Uterus (tissue), 4 donors: ENCODE data around the gene WHAMM. TPM values are rescaled to one million over a fixed set of nuclear protein-coding genes. Genes with fewer than 3 reads are reported as not detected.

Source experiments
- DNase-seq, 2 donors: peaks; one replicate each; pipeline ENCODE4 v3.0.0-alpha.2; 2019 to 2020
- H3K27ac ChIP-seq, 2 donors: fragments of 200-600 bp; sonication (generic); 1 replicate in 1 of 2; 2 replicates in 1 of 2; pipeline ENCODE4 v1.5.1; 2016 to 2018
- H3K27me3 ChIP-seq, 2 donors: fragments of 200-600 bp; sonication (generic); one replicate each; pipeline ENCODE4 v1.5.1; 2018 to 2019; ENCODE audit warnings: control low read depth in 1 of 2
- H3K36me3 ChIP-seq, 2 donors: fragments of 200-600 bp; sonication (generic); one replicate each; pipeline ENCODE4 v1.5.1; 2019; ENCODE audit warnings: control low read depth in 1 of 2
- H3K4me1 ChIP-seq, 2 donors: fragments of 200-600 bp; sonication (generic); one replicate each; pipeline ENCODE4 v1.5.1; 2018 to 2019; ENCODE audit warnings: control low read depth in 1 of 2
- H3K4me3 ChIP-seq, 2 donors: fragments of 200-600 bp; sonication (generic); 1 replicate in 1 of 2; 2 replicates in 1 of 2; pipeline ENCODE4 v1.5.1; 2018 to 2019; ENCODE audit warnings: mild to moderate bottlenecking in 1 of 2
- H3K9me3 ChIP-seq, 2 donors: fragments of 200-600 bp; sonication (generic); one replicate each; pipeline ENCODE4 v1.5.1; 2019; ENCODE audit warnings: control low read depth in 1 of 2
- CTCF ChIP-seq, 4 experiments: fragments of 200-600 bp in 2 of 4; fragments of 450-650 bp in 2 of 4; sonication (generic) in 2 of 4; IDR thresholded peaks; one replicate each; pipeline ENCODE4 v1.5.1; 2016 to 2019; ENCODE audit warnings: antibody characterized with exemption in 4 of 4, mild to moderate bottlenecking in 2 of 4, moderate library complexity in 1 of 4
- POLR2A ChIP-seq, 2 donors: fragments of 450-650 bp; IDR thresholded peaks; one replicate each; pipeline ENCODE4 v1.6.1; 2016; ENCODE audit warnings: antibody characterized with exemption in 2 of 2, mild to moderate bottlenecking in 1 of 2, moderate library complexity in 1 of 2
- intact Hi-C: fragments of 100-400 bp; cut with DNase I; formaldehyde crosslinking; loops from one replicate; pipeline ENCODE4 v1.15.1; 2023; ENCODE audit warnings: low total_unique reads
- total RNA-seq, 4 donors: library from RNA; depleted of rRNA in 3 of 4; stranded (reverse); fragments of >200 nt in 3 of 4; gene quantifications; one replicate each; pipeline versions ENCODE4 v1.1.0 to v1.2.4, GENCODE V29; 2014 to 2023
- donor health status: DM: yes; HTN: yes; CAD: no.

WHAMM gene
- total RNA-seq, 4 donors from 2014 or later, result 3.5 to 10.8 (median 5.2) TPM

GRCh38 chr15:82851981-82852511, 42.6 kb downstream of the WHAMM start:
- Histone ChIP-seq H3K36me3 (no peaks in the 10 kb centered on the region), H3K9me3 (no peaks in the 10 kb centered on the region), H3K4me3 (no peak overlapping the region), H3K27me3 (no peaks in the 10 kb centered on the region), H3K4me1 (no peaks in the 10 kb centered on the region), H3K27ac (no peak overlapping the region)
- TF ChIP-seq CTCF (IDR thresholded peaks at IDR 0.05) (no peak), POLR2A (IDR thresholded peaks at IDR 0.05) (no peak)
- no peak for DNase-seq
- intact Hi-C loops, result no loop called here

GRCh38 chr15:82852941-82853561, 43.6 kb downstream of the WHAMM start:
- Histone ChIP-seq H3K27ac (no peak overlapping the region), H3K36me3 (no peaks in the 10 kb centered on the region), H3K4me3 (no peak overlapping the region), H3K27me3 (no peaks in the 10 kb centered on the region), H3K9me3 (no peaks in the 10 kb centered on the region), H3K4me1 (no peaks in the 10 kb centered on the region)
- no peak for DNase-seq
- intact Hi-C loops, result no loop called here
- TF ChIP-seq POLR2A (IDR thresholded peaks at IDR 0.05) (no peak), CTCF (IDR thresholded peaks at IDR 0.05) (no peak)

GRCh38 chr15:82854554-82854953, 45.1 kb downstream of the WHAMM start:
- Histone ChIP-seq H3K4me3 (no peak overlapping the region), H3K27me3 (no peaks in the 10 kb centered on the region), H3K9me3 (no peaks in the 10 kb centered on the region), H3K36me3 (no peaks in the 10 kb centered on the region), H3K27ac (no peak overlapping the region), H3K4me1 (no peaks in the 10 kb centered on the region)
- TF ChIP-seq CTCF (IDR thresholded peaks at IDR 0.05) (no peak), POLR2A (IDR thresholded peaks at IDR 0.05) (no peak)
- no peak for DNase-seq
- intact Hi-C loops, result no loop called here

GRCh38 chr15:82855286-82856100, 46.1 kb downstream of the WHAMM start:
- no peak for TF ChIP-seq POLR2A (IDR thresholded peaks at IDR 0.05)
- no peak for TF ChIP-seq CTCF (IDR thresholded peaks at IDR 0.05)
- Histone ChIP-seq H3K27me3 (no peaks in the 10 kb centered on the region), H3K9me3 (no peaks in the 10 kb centered on the region), H3K36me3 (no peaks in the 10 kb centered on the region), H3K4me1 (no peaks in the 10 kb centered on the region), H3K4me3 (no peak overlapping the region), H3K27ac (no peak overlapping the region)
- no peak for DNase-seq
- intact Hi-C loops, result no loop called here
